Measurements from ENCODE around the gene CBFA2T2. TPM values are rescaled to one million over a fixed set of nuclear protein-coding genes. Genes with fewer than 3 reads are reported as not detected.

CBFA2T2 gene
- total RNA-seq, 3 donors from 2014 or later (not counting 1 experiment from before 2014, with no cell fraction given), result 16.5 to 27.5 (median 18.5) TPM

- DNase-seq, result no peak
- WGBS (ENCODE audit: insufficient coverage), result 92% methylated on average over 5 of the region's 5 CpGs
- H3K27ac ChIP-seq (ENCODE audit: low read length), result no peak overlapping the region
- intact Hi-C loops (cut with micrococcal nuclease), result no loop called here
- H3K36me3 Mint-ChIP-seq, result peaks cover 7% of the 10 kb centered on the region
- H3K4me3 Mint-ChIP-seq, result no peak overlapping the region
- H3K36me3 ChIP-seq (ENCODE audit: control insufficient read depth, insufficient read depth, low read length), result peaks cover 3% of the 10 kb centered on the region
- no peaks in the 10 kb centered on the region for H3K9me3 ChIP-seq (ENCODE audit: control insufficient read depth, insufficient read depth, low read length)
- H3K27me3 Mint-ChIP-seq (ENCODE audit: low read depth in 2 of 2), result no peaks in the 10 kb centered on the region
- no peak overlapping the region for H3K27ac Mint-ChIP-seq
- no peaks in the 10 kb centered on the region for H3K9me3 Mint-ChIP-seq
- no peaks in the 10 kb centered on the region for H3K4me1 ChIP-seq (ENCODE audit: control insufficient read depth, insufficient read depth, low read length)
- no peak for TF ChIP-seq CTCF (IDR thresholded peaks at IDR 0.05)
- no peaks in the 10 kb centered on the region for H3K27me3 ChIP-seq (ENCODE audit: control insufficient read depth, insufficient read depth, low read length)
- peaks cover 0 to 4% of the 10 kb centered on the region in 2 donors for H3K4me1 Mint-ChIP-seq
- ATAC-seq, result no peak
- H3K4me3 ChIP-seq (ENCODE audit: low read length), result no peak overlapping the region
Measured at GRCh38 chr20:33561692-33562601, 72.1 kb downstream of the CBFA2T2 start.

GRCh38 chr20:33563788-33564187, 73.9 kb downstream of the CBFA2T2 start:
- H3K4me3 Mint-ChIP-seq, result no peak overlapping the region
- WGBS (ENCODE audit: insufficient coverage), result 96% methylated on average over 8 of the region's 8 CpGs

GRCh38 chr20:33566781-33567603, 77.1 kb downstream of the CBFA2T2 start:
- 98% methylated on average over 4 of the region's 7 CpGs for WGBS (ENCODE audit: insufficient coverage)
- Histone ChIP-seq H3K4me1 (ENCODE audit: control insufficient read depth, insufficient read depth, low read length) (no peaks in the 10 kb centered on the region), H3K36me3 (ENCODE audit: control insufficient read depth, insufficient read depth, low read length) (no peaks in the 10 kb centered on the region), H3K9me3 (ENCODE audit: control insufficient read depth, insufficient read depth, low read length) (no peaks in the 10 kb centered on the region), H3K4me3 (ENCODE audit: low read length) (no peak overlapping the region), H3K27ac (ENCODE audit: low read length) (no peak overlapping the region), H3K27me3 (ENCODE audit: control insufficient read depth, insufficient read depth, low read length) (no peaks in the 10 kb centered on the region)
- no peak overlapping the region for H3K27ac Mint-ChIP-seq
- DNase-seq (no peak), ATAC-seq (no peak)
- intact Hi-C loops (cut with micrococcal nuclease), result no loop called here
- no peaks in the 10 kb centered on the region for H3K27me3 Mint-ChIP-seq (ENCODE audit: low read depth in 2 of 2)
- H3K4me1 Mint-ChIP-seq, result peaks cover 18 to 21% of the 10 kb centered on the region in 2 donors
- H3K4me3 Mint-ChIP-seq, result no peak overlapping the region
- H3K9me3 Mint-ChIP-seq, result no peaks in the 10 kb centered on the region
- no peaks in the 10 kb centered on the region for H3K36me3 Mint-ChIP-seq
- TF ChIP-seq CTCF (IDR thresholded peaks at IDR 0.05), result no peak

More at GRCh38 chr20:33563788-33564187, 73.9 kb downstream of the CBFA2T2 start:
- intact Hi-C loops (cut with micrococcal nuclease), result no loop called here
- ATAC-seq (no peak), DNase-seq (no peak)
- Mint-ChIP-seq H3K36me3 (no peaks in the 10 kb centered on the region), H3K4me1 (peaks cover 0 to 9% of the 10 kb centered on the region in 2 donors), H3K9me3 (no peaks in the 10 kb centered on the region), H3K27me3 (ENCODE audit: low read depth in 2 of 2) (no peaks in the 10 kb centered on the region), H3K27ac (no peak overlapping the region)
- TF ChIP-seq CTCF (IDR thresholded peaks at IDR 0.05), result no peak
- H3K4me3 ChIP-seq (ENCODE audit: low read length), result no peak overlapping the region
- H3K4me1 ChIP-seq (ENCODE audit: control insufficient read depth, insufficient read depth, low read length), result no peaks in the 10 kb centered on the region
- no peaks in the 10 kb centered on the region for H3K27me3 ChIP-seq (ENCODE audit: control insufficient read depth, insufficient read depth, low read length)
- H3K36me3 ChIP-seq (ENCODE audit: control insufficient read depth, insufficient read depth, low read length), result peaks cover 2% of the 10 kb centered on the region
- H3K27ac ChIP-seq (ENCODE audit: low read length), result no peak overlapping the region
- no peaks in the 10 kb centered on the region for H3K9me3 ChIP-seq (ENCODE audit: control insufficient read depth, insufficient read depth, low read length)
